Measurements from ENCODE around the gene DISC1.

DNA sequence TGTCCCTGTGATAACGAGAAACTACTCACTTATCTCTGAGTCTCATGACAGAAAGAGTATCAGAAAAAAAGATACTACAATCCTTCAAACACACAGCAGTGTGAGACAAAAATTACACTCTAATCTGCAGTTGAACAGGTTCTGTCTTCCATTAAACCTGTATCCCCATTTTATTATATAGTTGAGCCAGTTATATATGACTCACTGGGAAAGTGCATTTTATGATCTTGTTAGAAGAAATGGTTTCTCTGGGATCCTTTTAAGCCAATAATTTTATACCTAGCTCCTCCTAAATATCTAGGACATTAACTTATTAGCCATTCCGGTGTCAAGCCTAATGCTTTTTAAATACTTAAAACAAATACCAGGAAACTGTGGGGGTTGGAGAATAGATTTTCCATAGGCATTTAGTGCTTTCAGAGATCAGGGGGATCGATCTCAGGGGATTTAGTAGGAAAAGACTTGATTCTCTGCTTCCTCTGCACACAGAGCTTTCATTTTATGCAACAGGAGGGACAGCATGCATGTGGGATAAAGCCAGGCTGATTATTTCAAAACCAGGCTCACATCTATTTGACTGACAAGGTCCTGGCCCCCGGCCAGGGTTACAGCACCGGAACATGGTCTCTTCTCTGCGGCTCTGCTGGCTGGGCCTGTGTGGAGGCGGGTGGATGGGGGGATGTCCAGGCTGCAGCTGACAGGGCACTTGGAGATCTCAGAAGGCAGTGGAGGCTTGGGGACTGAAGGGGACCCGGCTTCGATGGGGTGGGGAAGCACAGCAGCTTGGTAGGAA lies 310.6 kb downstream of the DISC1 start:
- TF ChIP-seq, protein P1, sequence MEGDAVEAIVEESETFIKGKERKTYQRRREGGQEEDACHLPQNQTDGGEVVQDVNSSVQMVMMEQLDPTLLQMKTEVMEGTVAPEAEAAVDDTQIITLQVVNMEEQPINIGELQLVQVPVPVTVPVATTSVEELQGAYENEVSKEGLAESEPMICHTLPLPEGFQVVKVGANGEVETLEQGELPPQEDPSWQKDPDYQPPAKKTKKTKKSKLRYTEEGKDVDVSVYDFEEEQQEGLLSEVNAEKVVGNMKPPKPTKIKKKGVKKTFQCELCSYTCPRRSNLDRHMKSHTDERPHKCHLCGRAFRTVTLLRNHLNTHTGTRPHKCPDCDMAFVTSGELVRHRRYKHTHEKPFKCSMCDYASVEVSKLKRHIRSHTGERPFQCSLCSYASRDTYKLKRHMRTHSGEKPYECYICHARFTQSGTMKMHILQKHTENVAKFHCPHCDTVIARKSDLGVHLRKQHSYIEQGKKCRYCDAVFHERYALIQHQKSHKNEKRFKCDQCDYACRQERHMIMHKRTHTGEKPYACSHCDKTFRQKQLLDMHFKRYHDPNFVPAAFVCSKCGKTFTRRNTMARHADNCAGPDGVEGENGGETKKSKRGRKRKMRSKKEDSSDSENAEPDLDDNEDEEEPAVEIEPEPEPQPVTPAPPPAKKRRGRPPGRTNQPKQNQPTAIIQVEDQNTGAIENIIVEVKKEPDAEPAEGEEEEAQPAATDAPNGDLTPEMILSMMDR (IDR thresholded peaks at IDR 0.05): no peak
- no peak for TF ChIP-seq POLR2A (IDR thresholded peaks at IDR 0.05)
